Measurements from ENCODE around the gene DYNC1I2. TPM values are rescaled to one million over a fixed set of nuclear protein-coding genes. Genes with fewer than 3 reads are reported as not detected.

The DYNC1I2 gene
- total and polyA plus RNA-seq, 4 donors, result 79.5 to 103 (median 93.1) TPM

DNA sequence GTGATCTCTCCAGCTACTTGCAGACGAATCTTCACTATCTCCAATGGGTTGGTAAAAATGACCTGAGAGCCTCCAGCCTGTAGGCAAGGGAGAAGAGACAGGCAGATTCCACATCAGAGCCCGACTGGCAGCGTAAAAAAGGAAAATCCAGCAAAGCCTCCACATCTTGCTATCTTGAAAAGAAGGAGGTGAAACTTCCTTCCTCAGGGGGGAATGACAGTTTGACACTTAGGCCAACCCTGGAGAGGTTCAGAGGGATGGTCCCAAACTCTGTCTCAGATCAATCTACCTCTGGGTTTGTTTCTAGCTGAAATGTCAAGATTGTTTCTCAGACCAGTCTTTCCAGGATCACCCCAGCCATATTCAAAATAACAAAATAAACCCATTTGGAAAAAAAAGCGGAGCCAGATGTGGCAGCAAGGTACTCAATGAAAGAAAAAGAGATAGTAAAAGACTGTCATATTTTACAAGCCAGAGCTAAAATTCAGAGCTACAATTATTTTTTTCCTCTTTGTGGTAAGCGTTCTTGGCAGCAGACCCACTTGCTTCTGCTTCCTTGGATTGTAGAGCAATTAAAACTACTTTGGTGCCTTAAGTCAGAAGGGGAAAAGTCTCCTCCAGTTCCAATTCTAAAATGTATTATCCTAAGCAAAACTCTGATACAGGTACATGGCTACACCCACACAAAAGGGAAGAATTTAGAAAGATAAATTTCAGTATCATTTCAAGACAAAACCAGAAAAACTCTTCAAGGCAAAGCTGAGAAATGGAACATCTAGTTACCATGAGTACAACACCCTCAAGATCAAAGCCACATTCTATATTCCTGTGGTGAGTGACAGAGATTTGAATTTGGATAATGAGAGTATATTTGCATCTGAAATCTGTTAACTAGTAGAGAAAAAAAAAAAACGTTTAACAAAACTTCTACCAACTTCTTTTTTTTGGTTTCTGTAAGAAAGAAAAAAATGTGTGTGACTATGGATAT lies 106.7 kb downstream of the DYNC1I2 start:
- no peak overlapping the region for H3K4me3 ChIP-seq (ENCODE audit: low read length in 2 of 2)
- H3K36me3 ChIP-seq (ENCODE audit: control insufficient read depth in 1 of 2, insufficient read depth in 2 of 2, low read length in 1 of 2), result peaks cover 0 to 9% of the 10 kb centered on the region in 2 donors
- 67 to 76% methylated on average over 6 of the region's 6 CpGs for WGBS, 2 donors

DNA sequence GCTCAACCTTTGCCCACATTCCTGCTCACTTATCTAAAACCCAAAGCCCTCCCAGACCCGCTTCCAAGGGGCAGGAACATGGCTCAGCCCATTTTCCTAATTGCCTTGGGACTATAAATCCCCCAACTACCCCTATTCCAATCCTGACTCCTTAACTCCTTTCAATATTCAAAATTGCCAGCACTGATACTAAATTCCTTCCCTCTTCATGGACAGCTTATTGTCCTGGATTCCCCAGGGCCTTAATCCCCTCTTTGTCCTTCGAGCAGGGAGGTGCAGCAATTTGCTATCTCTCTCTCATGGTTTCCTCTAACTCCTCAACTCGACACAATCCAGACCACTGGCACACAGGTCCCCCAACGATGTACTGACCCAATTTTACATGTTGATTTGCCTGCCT lies 107.6 kb downstream of the DYNC1I2 start:
- Histone ChIP-seq H3K27ac (ENCODE audit: low read depth in 1 of 2, low read length in 2 of 2) (no peak overlapping the region), H3K36me3 (ENCODE audit: control insufficient read depth in 1 of 2, insufficient read depth in 2 of 2, low read length in 1 of 2) (peaks cover 0 to 9% of the 10 kb centered on the region in 2 donors), H3K27me3 (ENCODE audit: control insufficient read depth in 1 of 2, insufficient read depth in 2 of 2, low read length in 1 of 2) (no peaks in the 10 kb centered on the region), H3K4me3 (ENCODE audit: low read length in 2 of 2) (no peak overlapping the region), H3K9me3 (ENCODE audit: control insufficient read depth, low read length) (no peaks in the 10 kb centered on the region), H3K4me1 (ENCODE audit: control insufficient read depth in 1 of 2, insufficient read depth in 2 of 2, low read length in 2 of 2) (no peaks in the 10 kb centered on the region)
- 52 to 60% methylated on average over 4 of the region's 4 CpGs for WGBS, 2 donors
- ATAC-seq (ENCODE audit: low FRiP score) (no peak), DNase-seq (no peak)
- intact Hi-C loops (cut with DNase I), result no loop called here

More for the DNA sequence above, 106.7 kb downstream of the DYNC1I2 start:
- H3K27me3 ChIP-seq (ENCODE audit: control insufficient read depth in 1 of 2, insufficient read depth in 2 of 2, low read length in 1 of 2), result no peaks in the 10 kb centered on the region
- DNase-seq (no peak), ATAC-seq (ENCODE audit: low FRiP score) (no peak)
- intact Hi-C loops (cut with DNase I), result no loop called here
- no peaks in the 10 kb centered on the region for H3K9me3 ChIP-seq (ENCODE audit: control insufficient read depth, low read length)
- H3K4me1 ChIP-seq (ENCODE audit: control insufficient read depth in 1 of 2, insufficient read depth in 2 of 2, low read length in 2 of 2), result no peaks in the 10 kb centered on the region
- no peak overlapping the region for H3K27ac ChIP-seq (ENCODE audit: low read depth in 1 of 2, low read length in 2 of 2)

Other genes with a start within 250 kb of the DYNC1I2 start
- 100 to 1,000 TPM; 200 to 396 TPM for gene CYBRD1, start 165.0 kb upstream of the DYNC1I2 start, total RNA-seq
- gene CYBRD1, start 165.0 kb upstream of the DYNC1I2 start, polyA plus RNA-seq, result 100 to 1,000 TPM; 124 to 193 TPM
- gene SLC25A12, start 206.8 kb downstream of the DYNC1I2 start, total RNA-seq, result 10 to 100 TPM; 24.1 to 34.6 TPM
- 10 to 100 TPM; 10.8 to 27.6 TPM for gene SLC25A12, start 206.8 kb downstream of the DYNC1I2 start, polyA plus RNA-seq
- 10 to 100 TPM; 27.8 to 32.6 TPM for gene HAT1, start 235.0 kb downstream of the DYNC1I2 start, total RNA-seq
- gene HAT1, start 235.0 kb downstream of the DYNC1I2 start, polyA plus RNA-seq, result 10 to 100 TPM; 23.8 to 29.0 TPM